CD4-positive, alpha-beta T cell treated with Interleukin-2 at 100 ng/mL for 4 hours (primary cell): ENCODE results near the gene EEF1E1.

Experiments used
- DNase-seq: peaks from one replicate; pipeline ENCODE4 v3.0.0-alpha.2; 2020; ENCODE audit warnings: low spot score

EEF1E1 gene

DNA sequence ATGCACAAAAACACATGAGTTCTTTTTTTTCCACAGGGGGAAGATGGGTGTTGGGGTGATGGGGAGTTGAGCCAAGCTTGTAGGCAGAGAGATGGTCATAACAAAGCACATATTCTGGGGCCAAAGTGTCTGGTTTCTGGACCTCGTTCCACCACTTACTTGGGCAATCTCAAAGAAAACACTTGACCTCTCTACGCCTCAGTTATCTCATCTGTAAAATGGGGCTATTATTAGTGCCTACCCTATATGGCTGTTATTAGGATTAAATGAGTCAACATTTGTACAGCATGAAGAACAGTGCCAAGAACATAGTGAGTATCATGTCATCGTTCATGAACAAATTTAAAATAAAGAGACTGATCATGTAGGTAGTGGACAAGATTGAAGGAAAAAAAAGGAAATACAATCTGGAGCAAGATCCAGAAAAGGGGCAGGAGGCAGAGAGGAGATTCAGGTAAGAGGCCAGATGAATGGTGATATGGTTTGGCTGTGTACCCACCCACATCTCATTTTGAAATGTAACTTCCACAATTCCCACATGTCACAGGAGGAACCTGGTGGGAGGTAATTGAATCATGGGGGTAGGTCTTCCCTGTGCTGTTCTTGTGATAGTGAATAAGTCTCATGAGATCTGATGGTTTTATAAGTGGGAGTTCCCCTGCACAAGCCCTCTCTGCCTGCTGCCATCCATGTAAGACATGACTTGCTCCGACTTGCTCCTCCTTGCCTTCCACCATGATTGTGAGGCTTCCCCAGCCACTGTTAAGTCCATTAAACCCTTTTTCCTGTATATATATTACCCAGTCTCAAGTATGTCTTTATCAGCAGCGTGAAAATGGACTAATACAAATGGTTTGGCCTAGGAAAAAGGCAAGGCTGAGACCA, 14.2 kb downstream of the EEF1E1 start:
- DNase-seq: no peak

DNA sequence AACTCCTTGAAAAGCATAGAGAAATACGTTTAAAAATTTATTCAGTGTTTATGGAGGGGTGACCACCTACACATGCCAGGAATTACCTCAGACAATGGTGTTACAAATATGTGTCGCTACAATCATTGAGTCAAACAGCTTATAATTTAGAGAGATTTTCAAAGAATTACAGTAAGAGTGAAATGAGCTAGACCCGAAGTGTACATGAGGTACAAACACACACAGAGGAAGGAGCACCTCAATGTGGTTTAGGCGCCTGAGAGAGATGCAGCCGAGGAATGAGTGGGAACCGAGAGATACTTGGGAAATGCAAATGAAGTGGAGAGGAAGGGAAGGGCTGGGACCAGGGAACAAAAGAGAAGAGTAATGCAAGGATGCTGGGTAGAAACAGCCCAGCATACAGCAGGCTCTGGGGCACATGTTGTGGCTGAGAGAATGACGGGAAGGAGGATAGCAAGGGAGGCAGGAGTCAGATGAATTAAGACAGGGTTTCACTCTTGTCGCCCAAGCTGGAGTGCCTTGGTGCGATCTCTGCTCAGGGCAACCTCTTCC, 15.5 kb downstream of the EEF1E1 start:
- DNase-seq: no peak

DNA sequence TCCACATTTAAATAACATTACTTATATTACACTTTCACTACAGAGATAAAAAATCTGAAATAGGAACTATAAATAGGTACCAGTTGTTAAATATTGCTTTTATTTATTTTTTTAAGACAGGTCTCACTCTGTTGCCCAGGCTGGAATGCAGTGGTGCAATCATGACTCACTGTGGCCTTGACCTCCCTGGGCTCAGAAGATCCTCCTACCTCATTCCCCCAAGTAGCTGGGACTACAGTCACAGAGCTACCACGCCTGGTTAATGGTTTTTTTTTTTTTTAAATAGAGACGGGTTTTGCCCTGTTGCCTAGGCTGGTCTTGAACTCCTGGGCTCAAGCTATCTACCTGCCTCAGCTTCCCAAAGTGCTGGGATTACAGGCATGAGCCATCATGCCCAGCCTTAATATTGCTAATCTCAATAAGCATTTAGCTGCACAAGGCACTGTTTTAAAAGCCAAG, 17.3 kb downstream of the EEF1E1 start:
- no peak for DNase-seq

DNA sequence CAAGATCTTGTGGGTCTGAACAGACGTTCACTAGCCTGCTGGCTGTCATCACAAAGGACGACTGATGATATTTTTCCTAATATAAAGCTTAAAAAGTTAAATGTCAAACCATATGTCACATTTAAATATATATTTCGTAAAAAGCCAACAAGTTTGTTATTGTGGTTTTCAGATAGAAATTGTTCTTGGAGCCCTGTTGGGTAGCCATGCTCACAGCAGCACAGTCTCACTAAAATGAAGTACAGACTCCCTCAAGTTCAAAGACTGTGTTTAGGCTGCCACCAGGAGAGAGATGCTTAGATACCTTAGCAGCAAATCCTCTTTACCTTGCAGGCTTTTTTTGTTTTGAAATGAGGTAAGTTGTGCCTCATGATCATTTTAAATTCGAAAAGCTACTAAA, 17.8 kb downstream of the EEF1E1 start:
- no peak for DNase-seq

DNA sequence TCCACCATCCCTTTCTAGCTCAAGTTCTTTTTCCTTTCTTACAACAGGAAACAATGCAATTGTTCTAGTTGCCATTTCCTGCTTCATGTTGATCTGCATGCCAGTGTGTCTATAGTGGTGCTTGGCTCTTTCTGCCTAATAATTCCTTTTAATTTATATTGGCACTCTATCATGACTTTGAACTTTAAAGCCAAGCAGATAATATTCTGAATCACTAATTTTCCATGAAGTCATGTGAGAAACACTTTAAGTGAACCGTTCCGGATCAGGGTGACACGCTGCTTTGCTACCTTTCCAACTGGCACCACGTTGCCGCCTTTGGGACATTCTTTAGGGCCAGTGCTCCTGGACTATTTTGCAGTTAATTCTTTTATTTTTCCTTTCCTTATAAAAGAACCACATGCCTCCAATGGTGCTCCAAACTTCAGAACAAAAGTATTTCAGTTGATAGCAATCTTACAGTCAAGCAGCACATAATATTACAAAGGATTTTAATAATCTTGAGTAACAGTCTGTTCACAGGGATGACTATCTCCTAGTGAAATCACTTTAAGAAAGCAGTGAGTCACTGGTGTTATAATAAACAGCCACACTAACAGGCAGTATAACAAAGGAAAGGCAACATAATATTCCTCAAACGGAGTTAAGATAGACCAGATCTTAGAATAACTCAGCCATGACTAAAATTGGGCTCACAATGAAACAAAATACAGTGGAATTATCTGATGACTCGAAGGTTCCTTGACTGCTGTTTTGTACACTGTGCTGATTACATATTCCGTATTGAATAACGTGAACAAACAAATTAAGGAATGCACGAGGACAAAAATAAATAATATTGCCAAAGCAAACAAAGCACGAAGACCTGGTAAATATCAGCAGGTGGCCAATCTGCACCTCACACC, 19.1 kb downstream of the EEF1E1 start:
- no peak for DNase-seq

DNA sequence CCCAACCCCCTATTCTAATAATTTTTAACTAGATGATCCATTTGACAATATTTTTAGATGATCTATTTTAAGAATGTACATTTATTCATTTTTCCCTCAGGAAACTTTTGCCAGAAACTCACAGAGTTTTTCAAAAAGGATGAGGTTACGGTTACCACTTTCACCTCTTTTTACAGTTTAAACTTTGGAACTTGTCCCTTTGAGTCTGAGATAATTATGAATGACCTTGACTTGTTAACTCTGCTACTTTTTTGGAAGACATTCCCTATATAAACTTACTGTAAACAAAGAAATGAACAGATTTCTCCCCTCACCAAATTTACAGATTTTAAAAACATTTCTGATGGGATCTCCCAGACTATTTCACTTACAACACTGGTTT, 19.8 kb downstream of the EEF1E1 start:
- no peak for DNase-seq

DNA sequence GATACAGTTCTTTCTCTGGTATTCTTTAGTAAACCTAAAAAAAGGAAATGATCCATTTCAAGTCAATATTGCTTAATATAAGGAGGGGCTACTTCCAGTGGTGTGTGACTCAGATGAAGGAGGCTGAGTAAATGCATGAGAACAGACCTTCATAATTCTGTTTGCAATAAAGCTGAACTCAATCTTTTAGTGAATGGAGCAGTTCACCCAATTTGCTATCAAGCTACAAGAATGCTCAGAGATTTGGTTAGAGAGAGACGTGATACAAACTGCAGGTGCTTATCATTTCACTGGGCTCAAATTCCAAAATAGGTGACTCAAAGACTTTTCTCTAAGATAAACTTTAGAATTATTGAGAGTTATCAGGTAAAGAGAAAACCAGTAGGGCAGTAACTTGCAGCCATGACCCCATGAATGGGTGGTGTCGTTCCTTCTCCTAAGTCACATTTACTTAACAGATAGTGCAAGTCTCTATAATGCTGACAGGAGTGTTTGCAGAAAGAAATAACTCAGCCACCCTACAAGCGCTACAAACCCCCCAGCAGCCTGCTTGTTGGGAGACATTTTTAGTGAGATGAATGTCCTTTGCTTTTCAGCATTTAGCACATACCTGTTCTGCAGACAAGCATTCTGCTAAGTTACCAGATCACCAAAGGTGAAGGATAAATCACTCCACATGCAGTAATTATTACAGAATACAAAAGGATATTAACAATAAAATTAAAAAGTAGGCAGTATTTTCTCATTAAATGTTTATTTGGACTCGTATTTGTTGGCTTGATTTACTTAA, 21.8 kb downstream of the EEF1E1 start:
- DNase-seq: no peak

DNA sequence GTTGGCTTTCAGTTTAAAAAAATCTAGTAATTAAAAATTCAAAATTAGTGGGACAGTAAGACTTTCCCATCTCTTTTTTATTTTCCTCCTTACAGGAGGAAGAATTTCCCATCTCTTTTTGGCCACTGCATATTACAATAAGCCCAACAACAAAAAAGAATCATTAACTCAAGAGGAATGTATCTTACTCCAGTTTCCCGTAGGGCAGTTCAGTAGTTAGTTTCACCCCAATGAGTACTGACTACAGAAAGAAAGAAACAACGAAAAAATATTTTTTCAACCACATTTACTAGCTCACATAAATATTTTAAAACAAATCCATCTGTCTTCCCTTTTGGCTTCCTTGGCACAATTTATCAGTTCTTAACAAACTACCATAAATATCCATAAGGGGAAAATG, 23.2 kb downstream of the EEF1E1 start:
- DNase-seq: no peak

DNA sequence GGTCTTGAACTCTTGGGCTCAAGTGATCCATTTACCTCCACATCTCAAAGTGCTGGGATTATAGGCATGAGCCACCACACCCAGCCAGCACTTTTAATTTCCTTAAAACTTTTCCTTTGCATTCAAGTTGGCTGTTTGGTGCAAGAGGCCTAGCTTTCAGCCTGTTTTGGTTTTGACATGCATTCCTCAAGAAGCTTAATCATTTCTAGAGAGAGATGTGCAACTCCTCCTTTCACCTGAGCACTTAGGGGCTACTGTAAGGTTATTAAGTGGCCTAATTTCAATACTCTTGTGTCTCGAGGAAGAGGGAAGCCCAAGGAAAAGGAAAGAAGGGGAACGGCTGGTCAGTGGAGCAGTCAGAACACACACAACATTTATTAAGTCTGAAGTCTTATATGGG, 24.4 kb downstream of the EEF1E1 start:
- no peak for DNase-seq

DNA sequence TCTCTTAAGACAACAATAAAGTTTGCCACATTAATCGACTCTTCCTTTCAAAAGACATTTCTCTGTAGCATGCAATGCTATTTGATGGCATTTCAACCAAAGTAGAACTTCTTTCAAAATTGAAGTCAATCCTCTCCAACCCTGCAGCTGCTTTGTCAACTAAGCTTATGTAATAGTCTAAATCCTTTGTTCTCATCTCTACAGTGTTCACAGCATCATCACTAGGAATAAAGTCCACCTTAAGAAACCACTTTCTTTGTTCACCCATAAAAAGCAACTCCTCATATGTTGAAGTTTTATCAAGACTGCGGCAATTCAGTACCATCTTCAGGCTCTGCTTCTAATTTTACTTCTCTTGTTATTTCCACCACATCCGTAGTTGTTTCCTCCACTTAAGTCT, 26.6 kb downstream of the EEF1E1 start:
- DNase-seq: no peak

DNA sequence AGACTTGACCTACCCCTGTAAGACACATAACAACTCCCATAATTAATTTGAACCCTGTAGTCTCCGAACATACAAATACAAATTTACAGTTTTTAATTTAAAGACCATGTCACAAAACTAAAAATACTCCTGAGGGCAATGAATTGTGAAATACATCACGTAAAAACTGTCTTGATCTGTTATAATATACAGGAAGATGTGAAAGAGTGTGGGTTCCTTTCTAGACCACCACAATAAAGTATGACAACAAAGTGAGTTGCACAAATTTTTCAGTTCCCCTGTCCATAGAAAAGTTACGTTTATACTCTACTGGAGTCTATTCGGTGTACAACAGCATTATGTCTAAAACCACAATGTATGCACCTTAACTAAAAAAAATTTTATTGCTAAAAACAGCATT, 27.2 kb downstream of the EEF1E1 start:
- no peak for DNase-seq

DNA sequence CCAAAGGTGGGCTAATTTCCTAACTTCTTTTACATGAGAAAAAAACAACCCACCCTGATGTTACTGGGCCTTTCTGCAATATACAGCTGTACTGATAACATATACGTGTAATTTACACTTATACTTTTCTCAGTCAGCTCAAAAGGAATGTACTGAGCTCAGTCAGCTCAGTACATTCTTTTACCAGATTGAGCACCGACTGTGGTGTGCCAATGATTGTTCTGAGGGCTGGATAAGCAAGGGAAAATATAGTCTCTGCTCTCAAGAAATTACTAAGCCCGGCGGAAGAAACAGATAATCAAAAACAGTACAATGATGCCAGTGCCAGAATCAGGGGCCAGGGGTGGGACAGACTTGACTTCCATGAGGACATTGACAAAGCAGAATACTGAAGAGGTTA, 28.1 kb downstream of the EEF1E1 start:
- no peak for DNase-seq

DNA sequence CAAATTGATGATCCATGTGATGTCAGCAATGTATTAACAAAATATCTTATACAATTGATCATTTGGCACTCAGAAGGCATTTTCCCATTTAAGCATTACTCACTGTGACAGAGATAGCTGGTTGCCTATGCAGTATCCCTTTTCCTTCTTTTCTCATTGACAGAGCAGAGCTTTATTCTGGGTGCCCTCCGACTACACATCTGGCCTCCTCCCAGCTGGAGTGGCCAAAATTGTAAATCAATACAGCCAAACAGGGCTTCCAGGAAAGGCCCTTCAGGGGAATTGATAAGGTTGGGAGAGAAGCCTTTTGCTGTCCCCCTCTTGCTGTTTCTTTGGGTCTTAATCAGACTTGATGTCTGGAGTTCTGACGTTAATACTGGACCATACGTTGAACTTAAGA, 28.6 kb downstream of the EEF1E1 start:
- DNase-seq: no peak

DNA sequence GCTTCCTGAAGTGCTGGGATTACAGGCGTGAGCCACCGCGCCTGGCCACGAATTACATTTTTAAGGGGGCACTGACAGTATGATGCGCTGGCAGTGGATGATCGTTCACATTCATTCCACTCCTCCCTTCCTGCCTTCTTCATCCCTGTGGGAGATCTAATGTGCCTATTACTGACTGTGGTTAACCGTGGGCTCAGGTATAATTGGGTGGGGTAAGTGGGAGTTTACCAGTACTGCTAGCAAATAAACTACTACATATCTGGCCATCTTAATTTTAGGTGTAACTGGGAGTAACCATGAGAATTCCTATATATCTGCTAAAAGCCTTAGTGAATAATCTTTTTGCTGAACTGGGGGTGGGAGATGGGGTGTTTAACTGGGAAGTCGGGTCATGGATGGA, 31.6 kb downstream of the EEF1E1 start:
- DNase-seq: no peak

DNA sequence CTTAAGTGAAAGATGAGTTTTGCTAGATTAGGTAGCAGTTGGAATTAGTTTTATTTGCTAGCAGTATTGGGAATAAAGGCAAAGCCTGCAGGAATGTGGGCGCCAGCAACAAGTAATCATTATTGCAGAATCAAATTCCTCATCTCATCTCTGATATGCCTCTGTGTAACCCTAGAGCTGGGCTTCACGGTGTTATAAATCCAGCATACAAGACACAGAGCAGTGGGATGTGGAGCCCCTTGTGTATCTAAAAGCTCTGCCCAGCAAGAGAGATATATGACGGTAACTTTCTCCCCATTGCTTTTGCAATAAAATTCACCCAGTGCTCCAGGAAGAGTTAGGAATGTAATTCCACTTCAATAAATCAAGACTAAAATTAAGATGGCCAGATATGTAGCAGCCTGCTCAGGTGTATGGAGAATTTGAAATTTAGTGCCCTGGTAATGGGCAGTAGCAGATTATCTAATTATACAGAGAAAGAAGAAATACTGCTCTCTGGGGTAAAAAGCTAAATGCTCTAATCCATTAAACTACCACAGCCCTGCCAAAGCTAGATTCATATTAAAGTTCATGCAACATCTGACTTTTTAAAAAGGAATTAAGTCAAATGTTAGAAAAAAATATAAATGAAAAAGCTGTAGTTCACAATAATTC, 32.6 kb downstream of the EEF1E1 start:
- DNase-seq: no peak

DNA sequence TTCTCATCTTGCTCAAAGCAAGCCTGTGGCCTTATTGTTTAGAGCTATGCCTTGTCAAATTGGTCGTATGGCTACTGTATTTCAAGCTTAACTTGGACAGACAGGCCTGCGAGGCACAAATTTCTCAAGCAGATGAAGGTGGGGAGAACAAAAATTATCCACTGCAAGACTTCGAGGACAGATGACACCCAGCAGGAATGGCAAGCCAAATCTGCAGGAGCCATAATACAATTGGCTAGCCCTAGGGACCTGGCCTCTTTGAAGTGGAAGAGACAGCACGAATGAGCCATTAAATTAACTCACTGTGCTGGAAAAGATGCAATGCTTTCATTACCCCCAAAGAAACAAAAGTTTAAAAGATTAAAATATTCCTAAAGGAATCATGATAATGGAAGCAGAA, 33.2 kb downstream of the EEF1E1 start:
- no peak for DNase-seq

DNA sequence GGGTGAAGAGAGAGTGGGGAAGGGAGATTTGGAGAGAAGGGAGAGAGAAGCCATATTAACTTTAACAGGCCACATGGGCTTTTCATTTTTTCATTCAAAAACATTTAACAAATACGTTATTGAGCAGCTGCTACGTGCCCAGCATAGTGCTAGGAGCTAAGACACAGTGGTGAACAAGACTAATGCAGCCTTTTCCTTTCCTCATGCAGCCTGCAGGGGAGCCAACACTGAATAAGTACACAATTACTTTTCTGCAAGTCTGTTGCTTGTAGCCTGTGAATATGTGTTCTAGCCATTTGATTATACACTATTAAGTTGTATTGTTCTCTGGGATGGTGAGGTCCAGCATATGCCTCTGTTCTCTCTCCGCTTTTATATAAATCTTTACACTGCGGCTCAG, 36.2 kb downstream of the EEF1E1 start:
- DNase-seq: no peak

DNA sequence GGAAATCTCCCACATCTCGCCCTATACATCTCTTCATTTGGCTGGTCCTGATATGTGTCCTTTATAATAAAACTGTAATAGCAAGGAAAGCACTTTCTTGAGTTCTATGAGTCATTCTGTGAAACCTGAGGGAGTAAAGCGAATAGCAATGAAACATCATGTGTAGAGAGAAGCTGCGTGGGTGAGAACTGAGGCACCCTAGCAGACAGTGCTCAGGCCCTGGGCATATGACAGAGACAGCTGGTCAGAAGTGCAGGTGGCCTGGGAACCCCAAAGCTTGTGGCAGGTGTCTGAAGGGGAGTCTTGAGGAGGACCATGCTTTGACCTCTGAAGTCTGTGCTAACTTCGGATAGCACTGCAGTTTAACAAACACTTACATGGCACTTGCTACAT, 36.8 kb downstream of the EEF1E1 start:
- no peak for DNase-seq

DNA sequence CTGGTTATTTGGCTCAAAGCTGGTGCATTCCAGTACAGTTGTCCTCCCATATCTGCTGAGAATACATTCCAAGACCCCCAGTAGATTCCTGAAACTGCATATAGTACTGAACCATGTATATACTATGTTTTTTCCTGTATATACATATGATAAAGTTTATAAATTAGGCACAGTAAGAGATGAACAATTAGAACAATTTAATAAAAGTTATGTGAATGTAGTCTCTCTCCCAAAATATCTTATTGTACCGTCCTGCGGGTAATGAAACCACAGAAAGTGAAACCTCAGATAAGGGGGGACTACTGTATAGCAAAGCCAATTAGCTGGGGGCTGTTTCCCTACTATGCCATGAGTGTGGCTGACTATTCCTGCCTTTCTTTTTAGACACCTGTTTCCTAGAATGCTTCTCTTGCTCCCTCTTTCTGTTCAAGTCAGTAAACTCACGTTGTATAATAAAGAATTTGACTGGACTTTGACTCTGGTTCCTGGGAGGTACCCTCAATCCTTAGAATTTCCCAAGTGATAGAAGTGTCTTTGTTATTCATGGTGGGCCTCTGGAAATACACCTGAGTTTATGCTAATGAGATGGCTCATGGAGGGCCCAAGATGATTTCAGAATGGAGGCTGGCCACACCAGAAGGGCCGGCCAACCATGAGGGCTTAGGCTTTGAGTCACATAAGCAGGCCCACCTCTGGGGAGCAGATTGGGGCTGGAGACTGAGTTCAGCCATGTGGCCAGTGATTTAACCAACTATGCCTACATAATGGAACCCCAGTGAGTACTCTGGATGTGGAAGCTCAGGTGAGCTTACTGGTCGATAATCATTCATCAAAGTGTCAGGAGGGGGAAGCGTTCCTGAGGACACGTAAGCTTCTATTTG, 37.5 kb downstream of the EEF1E1 start:
- no peak for DNase-seq
